AG04450 (cell line): ENCODE data around the gene LRRC4B. TPM values are rescaled to one million over a fixed set of nuclear protein-coding genes. Genes with fewer than 3 reads are reported as not detected.

Source experiments
- CTCF ChIA-PET: fragments of 300-600, 350-600 bp; formaldehyde crosslinking; extraction: SDS; loops from one replicate; lab custom pipeline; 2022; ENCODE audit warnings: antibody characterized with exemption, inconsistent platforms; lab: Charles Lee
- POLR2A ChIA-PET: fragments of 350-600 bp; formaldehyde crosslinking; extraction: SDS; loops from one replicate; lab custom pipeline; 2021; ENCODE audit warnings: antibody characterized with exemption, inconsistent platforms; lab: Yijun Ruan, JAX
- DNase-seq: peaks from one replicate; pipeline ENCODE4 v3.0.0-alpha.2; 2011; ENCODE audit warnings: low read depth, low spot score
- H3K27ac ChIP-seq: one replicate; pipeline ENCODE4 v1.5.1; 2012; ENCODE audit warnings: low read depth, low read length, control low read depth
- H3K27me3 ChIP-seq: one replicate; pipeline ENCODE4 v1.6.0; 2012; ENCODE audit warnings: low read length; ENCODE audit not compliant: control insufficient read depth, insufficient read depth
- H3K4me3 ChIP-seq: 2 replicates; pipeline ENCODE4 v1.5.1; 2011; ENCODE audit warnings: mild to moderate bottlenecking, low read depth, low read length, control low read depth
- H3K9me3 ChIP-seq: 2 replicates; pipeline ENCODE4 v1.5.1; 2012; ENCODE audit warnings: low read length; ENCODE audit not compliant: control insufficient read depth, insufficient read depth
- polyA plus RNA-seq: library from polyadenylated mRNA; depleted of rRNA; stranded (reverse); fragments of >200 nt; gene quantifications from 2 replicates; pipeline ENCODE4 v1.2.3, GENCODE V29; 2011
- TF ChIP-seq, protein P1 (sequence below): IDR thresholded peaks from 2 replicates; pipeline ENCODE4 v1.5.1; 2011; ENCODE audit warnings: low read depth, low read length, control low read depth, inconsistent platforms

LRRC4B gene
- polyA plus RNA-seq, 1 experiment = not detected

DNA sequence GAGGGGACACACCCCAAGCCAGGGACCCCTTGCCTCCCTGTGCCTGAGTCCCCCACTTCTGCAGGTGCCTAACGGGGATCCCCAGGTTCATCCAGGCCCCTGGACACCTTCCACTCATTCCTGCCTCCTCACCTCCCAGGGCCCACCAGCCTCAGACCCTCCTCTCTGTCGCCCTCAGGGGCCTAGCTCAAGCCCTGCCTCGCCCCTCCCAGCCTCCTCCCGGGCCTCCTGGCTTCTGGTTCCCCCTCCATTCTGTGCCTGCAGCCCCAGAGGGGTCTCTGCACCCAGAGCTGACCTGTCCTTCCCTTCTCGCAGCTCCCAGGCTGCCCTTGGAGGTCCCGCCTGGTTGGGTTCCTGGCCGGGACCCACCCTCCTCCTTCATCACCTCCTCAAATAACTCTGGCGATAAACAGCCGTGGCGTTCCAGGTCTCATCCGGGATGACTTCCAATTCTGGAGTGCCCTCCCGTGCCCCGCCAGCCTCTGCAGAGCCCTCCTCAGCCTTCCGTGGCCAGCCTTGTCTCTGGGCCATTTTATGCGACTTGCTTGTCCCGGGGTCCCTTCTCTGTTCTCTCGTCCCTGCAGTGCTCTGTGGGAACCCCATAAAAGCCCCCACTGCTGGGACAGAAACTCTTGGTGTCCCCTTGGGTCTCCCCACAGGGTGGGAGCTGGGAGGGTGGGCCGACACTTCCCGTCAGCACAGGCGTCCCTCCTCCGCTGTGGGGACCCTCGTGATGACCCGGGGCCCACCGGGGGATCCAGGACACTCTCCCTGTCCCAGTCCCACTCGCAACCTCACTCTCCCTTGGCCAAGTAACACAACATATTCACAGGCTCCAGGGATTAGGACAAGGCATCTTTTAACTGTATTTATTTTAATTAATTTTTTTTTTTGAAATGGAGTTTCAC, 66.4 kb downstream of the LRRC4B start:
- no peak for DNase-seq
- POLR2A ChIA-PET = no interaction called here
- no peaks in the 10 kb centered on the region; the same call in 1 of the 2 replicates for H3K9me3 ChIP-seq
- H3K27ac ChIP-seq = no peak overlapping the region
- H3K27me3 ChIP-seq = peaks cover 27% of the 10 kb centered on the region
- no peak overlapping the region for H3K4me3 ChIP-seq
- CTCF ChIA-PET = no interaction called here
- TF ChIP-seq, protein P1, sequence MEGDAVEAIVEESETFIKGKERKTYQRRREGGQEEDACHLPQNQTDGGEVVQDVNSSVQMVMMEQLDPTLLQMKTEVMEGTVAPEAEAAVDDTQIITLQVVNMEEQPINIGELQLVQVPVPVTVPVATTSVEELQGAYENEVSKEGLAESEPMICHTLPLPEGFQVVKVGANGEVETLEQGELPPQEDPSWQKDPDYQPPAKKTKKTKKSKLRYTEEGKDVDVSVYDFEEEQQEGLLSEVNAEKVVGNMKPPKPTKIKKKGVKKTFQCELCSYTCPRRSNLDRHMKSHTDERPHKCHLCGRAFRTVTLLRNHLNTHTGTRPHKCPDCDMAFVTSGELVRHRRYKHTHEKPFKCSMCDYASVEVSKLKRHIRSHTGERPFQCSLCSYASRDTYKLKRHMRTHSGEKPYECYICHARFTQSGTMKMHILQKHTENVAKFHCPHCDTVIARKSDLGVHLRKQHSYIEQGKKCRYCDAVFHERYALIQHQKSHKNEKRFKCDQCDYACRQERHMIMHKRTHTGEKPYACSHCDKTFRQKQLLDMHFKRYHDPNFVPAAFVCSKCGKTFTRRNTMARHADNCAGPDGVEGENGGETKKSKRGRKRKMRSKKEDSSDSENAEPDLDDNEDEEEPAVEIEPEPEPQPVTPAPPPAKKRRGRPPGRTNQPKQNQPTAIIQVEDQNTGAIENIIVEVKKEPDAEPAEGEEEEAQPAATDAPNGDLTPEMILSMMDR = no peak

DNA sequence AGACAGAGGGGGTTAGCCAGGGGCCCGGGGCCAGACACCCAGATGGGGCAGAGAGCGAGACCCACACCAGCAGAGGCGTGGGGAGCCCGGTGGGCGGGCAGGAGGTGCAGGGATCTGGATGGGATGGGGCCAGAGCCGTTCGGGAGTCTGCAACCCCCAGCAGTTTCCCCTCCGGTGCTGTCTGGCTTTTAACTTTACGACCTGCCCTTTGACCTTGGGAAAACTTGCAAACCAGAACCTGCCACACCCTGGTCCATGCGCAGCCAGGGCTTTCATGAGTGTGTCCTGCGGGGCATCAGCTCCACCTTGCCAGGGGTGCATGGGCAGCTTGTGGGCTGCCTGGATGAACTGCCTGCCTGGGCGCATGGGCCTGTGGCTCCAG, 67.1 kb downstream of the LRRC4B start:
- ChIA-PET CTCF (no interaction called here), POLR2A (no interaction called here)
- DNase-seq = no peak
- H3K9me3 ChIP-seq = no peaks in the 10 kb centered on the region; the same call in 1 of the 2 replicates
- H3K4me3 ChIP-seq = no peak overlapping the region
- no peak overlapping the region for H3K27ac ChIP-seq
- TF ChIP-seq, protein P1 = no peak
- H3K27me3 ChIP-seq = peaks cover 31% of the 10 kb centered on the region

DNA sequence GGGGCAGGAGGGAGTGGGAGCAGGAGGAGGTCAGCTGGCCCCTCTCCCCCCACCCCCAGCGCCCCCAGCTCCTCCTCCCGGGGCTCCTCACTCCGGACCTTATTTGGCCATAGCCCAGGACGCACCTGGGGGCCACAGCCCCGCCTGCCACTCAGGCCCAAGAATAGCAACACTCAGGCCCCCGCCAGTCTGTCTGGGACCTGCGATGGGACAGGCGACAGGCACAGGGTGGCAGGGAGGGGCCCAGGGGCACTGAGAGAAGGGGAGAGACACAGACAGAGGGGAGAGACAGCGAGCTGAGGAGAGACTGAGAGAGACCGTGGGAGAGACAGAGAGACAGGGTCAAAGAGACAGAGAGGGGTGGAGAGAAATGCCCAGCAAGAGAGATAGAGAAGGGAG, 67.5 kb downstream of the LRRC4B start:
- ChIA-PET CTCF (no interaction called here), POLR2A (no interaction called here)
- TF ChIP-seq, protein P1 = no peak
- peaks cover 31% of the 10 kb centered on the region for H3K27me3 ChIP-seq
- H3K4me3 ChIP-seq = no peak overlapping the region
- no peaks in the 10 kb centered on the region; the same call in 1 of the 2 replicates for H3K9me3 ChIP-seq
- DNase-seq = no peak
- no peak overlapping the region for H3K27ac ChIP-seq

DNA sequence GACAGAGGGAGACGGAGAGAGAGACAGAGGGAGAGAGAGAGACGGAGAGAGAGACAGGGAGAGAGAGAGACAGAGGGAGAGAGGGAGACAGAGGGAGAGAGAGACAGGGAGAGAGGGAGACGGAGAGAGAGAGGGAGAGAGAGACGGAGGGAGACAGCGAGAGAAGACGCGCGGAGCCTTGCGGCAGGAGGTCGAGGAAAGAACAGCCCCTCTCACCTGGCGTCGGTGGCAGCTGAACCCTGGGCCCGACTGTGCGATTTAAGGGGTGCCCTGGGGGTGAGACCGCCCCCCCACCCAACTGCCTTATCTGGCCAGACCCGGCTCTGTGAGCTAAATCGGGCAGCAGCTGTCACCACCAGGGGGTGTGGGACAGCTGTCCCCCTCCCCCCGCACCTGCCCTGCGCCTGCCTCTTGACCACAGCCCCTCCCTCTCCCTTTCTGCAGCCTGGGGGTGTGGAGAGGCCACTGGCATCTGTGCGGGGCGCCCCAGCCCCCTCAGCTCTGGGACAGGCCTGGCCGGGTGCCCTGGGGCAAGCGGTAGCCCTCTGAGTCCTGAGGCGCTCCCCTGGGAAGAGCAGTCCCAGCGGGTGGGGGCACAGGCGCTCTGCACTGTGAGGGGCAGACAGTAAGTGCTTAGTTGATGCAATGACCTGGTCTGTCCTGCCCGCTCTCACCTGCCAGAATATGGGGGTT, 68.0 kb downstream of the LRRC4B start:
- ChIA-PET POLR2A (no interaction called here), CTCF (no interaction called here)
- H3K27me3 ChIP-seq = peaks cover 31% of the 10 kb centered on the region
- no peak overlapping the region for H3K27ac ChIP-seq
- no peak overlapping the region for H3K4me3 ChIP-seq
- no peak for DNase-seq
- TF ChIP-seq, protein P1 = peak; percentile 22; the same call in 1 of the 2 replicates
- no peaks in the 10 kb centered on the region; the same call in 1 of the 2 replicates for H3K9me3 ChIP-seq
